Measurements from ENCODE around the gene MRPL55. TPM values are rescaled to one million over a fixed set of nuclear protein-coding genes. Genes with fewer than 3 reads are reported as not detected.

The MRPL55 gene
- total and polyA plus RNA-seq, 2 experiments from 2014 or later = 92.4 to 172 TPM

DNA sequence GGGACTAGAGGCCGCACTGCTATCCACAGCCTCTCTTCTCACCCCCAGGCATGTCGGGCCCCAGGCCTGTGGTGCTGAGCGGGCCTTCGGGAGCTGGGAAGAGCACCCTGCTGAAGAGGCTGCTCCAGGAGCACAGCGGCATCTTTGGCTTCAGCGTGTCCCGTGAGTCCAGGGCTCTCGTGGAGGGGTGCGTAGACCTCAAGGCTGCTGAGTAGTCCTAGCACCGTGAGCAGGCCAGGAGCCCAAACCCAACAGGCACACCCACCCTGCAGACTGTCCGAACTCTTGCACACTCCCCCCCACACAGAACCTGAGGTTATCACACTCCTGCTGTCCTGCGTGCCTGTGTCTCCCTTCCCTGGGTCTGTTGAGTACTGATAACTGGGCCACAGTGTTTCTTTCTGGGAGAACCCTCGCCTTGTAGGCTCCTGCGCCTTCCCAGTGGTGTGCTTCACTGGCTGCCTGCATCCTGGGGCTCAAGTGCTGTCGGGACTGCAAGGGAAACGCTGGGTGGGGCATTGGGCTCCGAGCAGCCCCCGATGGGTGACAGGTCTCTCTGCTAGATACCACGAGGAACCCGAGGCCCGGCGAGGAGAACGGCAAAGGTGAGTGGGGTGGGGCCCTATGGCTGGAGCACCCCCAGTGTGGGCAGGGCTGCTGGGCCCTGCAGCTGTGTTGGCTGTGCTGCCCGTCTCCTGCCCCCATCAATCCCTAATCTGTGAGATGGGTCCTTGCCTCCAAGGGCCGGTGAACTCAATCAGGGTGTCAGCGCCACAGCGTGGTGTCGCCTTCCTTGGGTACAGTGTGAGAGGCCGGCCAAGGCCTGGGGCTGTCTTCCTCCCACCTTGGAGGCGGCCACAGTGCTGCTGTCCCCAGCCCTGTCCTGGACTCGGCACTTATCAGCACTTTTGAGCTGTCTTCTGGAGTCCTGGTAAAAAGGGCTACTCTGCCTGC is 36.6 kb upstream of the MRPL55 start:
- no peaks in the 10 kb centered on the region; the same call in 2 of the 3 replicates for H3K9me3 Mint-ChIP-seq
- Histone ChIP-seq H4K20me1 (replicated peaks; ENCODE audit: insufficient read depth) (no peaks in the 10 kb centered on the region), H3K27me3 (ENCODE audit: insufficient read depth) (no peaks in the 10 kb centered on the region), H3K27ac (ENCODE audit: low read depth) (no peak overlapping the region), H3K4me2 (no peak overlapping the region), H3K36me3 (ENCODE audit: insufficient read depth) (no peaks in the 10 kb centered on the region), H3K4me3 (no peak overlapping the region), H3K4me1 (ENCODE audit: insufficient read depth) (peaks cover 5% of the 10 kb centered on the region; the same call in 1 of the 2 replicates), H2AFZ (no peak overlapping the region), H3K79me2 (replicated peaks; ENCODE audit: insufficient read depth) (peaks cover 34% of the 10 kb centered on the region), H3K9me2 (ENCODE audit: insufficient read depth) (no peaks in the 10 kb centered on the region), H3F3A (replicated peaks; ENCODE audit: low read depth) (no peaks in the 10 kb centered on the region)
- H3K4me1 Mint-ChIP-seq = peaks cover 5% of the 10 kb centered on the region; the same call in 2 of the 3 replicates
- ATAC-seq = no peak
- H3K27ac Mint-ChIP-seq = no peak overlapping the region
- DNase-seq (ENCODE audit: low spot score) = no peak
- H3K27me3 Mint-ChIP-seq (ENCODE audit: insufficient read depth, low read depth, poor library complexity) = peaks cover 9% of the 10 kb centered on the region
- no peaks in the 10 kb centered on the region; the same call in 1 of the 3 replicates for H3K36me3 Mint-ChIP-seq (ENCODE audit: low read depth)
- no peak overlapping the region for H3K4me3 Mint-ChIP-seq
- TF ChIP-seq STAT1 (IDR thresholded peaks at IDR 0.05; ENCODE audit: unreplicated experiment) = no peak
- no peak for TF ChIP-seq JUNB (IDR thresholded peaks at IDR 0.05; ENCODE audit: unreplicated experiment)
- no peak for TF ChIP-seq NANOG (IDR thresholded peaks at IDR 0.05; ENCODE audit: borderline replicate concordance)
- no peak for TF ChIP-seq ZNF331 (CRISPR knock-in tag; IDR thresholded peaks at IDR 0.05; ENCODE audit: low read depth)
- TF ChIP-seq, protein P1, sequence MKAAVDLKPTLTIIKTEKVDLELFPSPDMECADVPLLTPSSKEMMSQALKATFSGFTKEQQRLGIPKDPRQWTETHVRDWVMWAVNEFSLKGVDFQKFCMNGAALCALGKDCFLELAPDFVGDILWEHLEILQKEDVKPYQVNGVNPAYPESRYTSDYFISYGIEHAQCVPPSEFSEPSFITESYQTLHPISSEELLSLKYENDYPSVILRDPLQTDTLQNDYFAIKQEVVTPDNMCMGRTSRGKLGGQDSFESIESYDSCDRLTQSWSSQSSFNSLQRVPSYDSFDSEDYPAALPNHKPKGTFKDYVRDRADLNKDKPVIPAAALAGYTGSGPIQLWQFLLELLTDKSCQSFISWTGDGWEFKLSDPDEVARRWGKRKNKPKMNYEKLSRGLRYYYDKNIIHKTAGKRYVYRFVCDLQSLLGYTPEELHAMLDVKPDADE (IDR thresholded peaks at IDR 0.05) = no peak

DNA sequence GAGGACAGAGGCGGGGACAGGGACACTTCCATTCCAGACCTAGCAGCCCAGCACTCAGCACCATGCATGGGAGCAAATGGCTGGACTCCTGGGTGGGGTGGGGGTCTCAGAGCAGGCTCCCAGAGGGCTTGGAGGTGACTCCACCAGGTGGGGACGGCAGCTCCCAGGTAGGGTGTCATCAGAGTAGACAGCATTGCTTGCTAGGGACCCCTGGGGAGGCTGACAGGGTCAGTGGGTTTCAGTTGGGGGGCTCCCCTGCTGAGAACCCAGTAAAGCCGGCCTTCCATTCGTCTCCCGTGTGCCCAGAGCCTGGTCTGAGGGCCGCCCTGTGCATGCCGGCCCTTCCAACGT is 35.9 kb upstream of the MRPL55 start:
- Histone ChIP-seq H3K9me2 (ENCODE audit: insufficient read depth) (no peaks in the 10 kb centered on the region), H3K4me2 (no peak overlapping the region), H3F3A (replicated peaks; ENCODE audit: low read depth) (no peaks in the 10 kb centered on the region), H4K20me1 (replicated peaks; ENCODE audit: insufficient read depth) (no peaks in the 10 kb centered on the region), H3K36me3 (ENCODE audit: insufficient read depth) (no peaks in the 10 kb centered on the region), H3K27me3 (ENCODE audit: insufficient read depth) (no peaks in the 10 kb centered on the region), H3K4me1 (ENCODE audit: insufficient read depth) (peaks cover 5% of the 10 kb centered on the region; the same call in 1 of the 2 replicates), H3K79me2 (replicated peaks; ENCODE audit: insufficient read depth) (peaks cover 34% of the 10 kb centered on the region), H3K4me3 (no peak overlapping the region), H2AFZ (no peak overlapping the region), H3K27ac (ENCODE audit: low read depth) (no peak overlapping the region)
- Mint-ChIP-seq H3K27ac (no peak overlapping the region), H3K4me3 (no peak overlapping the region), H3K27me3 (ENCODE audit: insufficient read depth, low read depth, poor library complexity) (peaks cover 9% of the 10 kb centered on the region), H3K36me3 (ENCODE audit: low read depth) (no peaks in the 10 kb centered on the region; the same call in 1 of the 3 replicates), H3K9me3 (no peaks in the 10 kb centered on the region; the same call in 2 of the 3 replicates), H3K4me1 (peaks cover 5% of the 10 kb centered on the region; the same call in 2 of the 3 replicates)
- ATAC-seq (no peak), DNase-seq (ENCODE audit: low spot score) (no peak)
- TF ChIP-seq EZH2 (IDR thresholded peaks at IDR 0.05; ENCODE audit: low read depth, unreplicated experiment) (no peak), STAT1 (IDR thresholded peaks at IDR 0.05; ENCODE audit: unreplicated experiment) (no peak), ZNF331 (CRISPR knock-in tag; IDR thresholded peaks at IDR 0.05; ENCODE audit: low read depth) (no peak), CREB1 (CRISPR knock-in tag; IDR thresholded peaks at IDR 0.05; ENCODE audit: low read depth) (no peak), POLR2AphosphoS5 (IDR thresholded peaks at IDR 0.05; ENCODE audit: low read depth) (no peak), ZNF114 (CRISPR knock-in tag; IDR thresholded peaks at IDR 0.05) (no peak), NANOG (IDR thresholded peaks at IDR 0.05; ENCODE audit: borderline replicate concordance) (no peak)
- TF ChIP-seq, protein P2, sequence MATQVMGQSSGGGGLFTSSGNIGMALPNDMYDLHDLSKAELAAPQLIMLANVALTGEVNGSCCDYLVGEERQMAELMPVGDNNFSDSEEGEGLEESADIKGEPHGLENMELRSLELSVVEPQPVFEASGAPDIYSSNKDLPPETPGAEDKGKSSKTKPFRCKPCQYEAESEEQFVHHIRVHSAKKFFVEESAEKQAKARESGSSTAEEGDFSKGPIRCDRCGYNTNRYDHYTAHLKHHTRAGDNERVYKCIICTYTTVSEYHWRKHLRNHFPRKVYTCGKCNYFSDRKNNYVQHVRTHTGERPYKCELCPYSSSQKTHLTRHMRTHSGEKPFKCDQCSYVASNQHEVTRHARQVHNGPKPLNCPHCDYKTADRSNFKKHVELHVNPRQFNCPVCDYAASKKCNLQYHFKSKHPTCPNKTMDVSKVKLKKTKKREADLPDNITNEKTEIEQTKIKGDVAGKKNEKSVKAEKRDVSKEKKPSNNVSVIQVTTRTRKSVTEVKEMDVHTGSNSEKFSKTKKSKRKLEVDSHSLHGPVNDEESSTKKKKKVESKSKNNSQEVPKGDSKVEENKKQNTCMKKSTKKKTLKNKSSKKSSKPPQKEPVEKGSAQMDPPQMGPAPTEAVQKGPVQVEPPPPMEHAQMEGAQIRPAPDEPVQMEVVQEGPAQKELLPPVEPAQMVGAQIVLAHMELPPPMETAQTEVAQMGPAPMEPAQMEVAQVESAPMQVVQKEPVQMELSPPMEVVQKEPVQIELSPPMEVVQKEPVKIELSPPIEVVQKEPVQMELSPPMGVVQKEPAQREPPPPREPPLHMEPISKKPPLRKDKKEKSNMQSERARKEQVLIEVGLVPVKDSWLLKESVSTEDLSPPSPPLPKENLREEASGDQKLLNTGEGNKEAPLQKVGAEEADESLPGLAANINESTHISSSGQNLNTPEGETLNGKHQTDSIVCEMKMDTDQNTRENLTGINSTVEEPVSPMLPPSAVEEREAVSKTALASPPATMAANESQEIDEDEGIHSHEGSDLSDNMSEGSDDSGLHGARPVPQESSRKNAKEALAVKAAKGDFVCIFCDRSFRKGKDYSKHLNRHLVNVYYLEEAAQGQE (IDR thresholded peaks at IDR 0.05; ENCODE audit: unreplicated experiment) = no peak
- TF ChIP-seq, protein P3, sequence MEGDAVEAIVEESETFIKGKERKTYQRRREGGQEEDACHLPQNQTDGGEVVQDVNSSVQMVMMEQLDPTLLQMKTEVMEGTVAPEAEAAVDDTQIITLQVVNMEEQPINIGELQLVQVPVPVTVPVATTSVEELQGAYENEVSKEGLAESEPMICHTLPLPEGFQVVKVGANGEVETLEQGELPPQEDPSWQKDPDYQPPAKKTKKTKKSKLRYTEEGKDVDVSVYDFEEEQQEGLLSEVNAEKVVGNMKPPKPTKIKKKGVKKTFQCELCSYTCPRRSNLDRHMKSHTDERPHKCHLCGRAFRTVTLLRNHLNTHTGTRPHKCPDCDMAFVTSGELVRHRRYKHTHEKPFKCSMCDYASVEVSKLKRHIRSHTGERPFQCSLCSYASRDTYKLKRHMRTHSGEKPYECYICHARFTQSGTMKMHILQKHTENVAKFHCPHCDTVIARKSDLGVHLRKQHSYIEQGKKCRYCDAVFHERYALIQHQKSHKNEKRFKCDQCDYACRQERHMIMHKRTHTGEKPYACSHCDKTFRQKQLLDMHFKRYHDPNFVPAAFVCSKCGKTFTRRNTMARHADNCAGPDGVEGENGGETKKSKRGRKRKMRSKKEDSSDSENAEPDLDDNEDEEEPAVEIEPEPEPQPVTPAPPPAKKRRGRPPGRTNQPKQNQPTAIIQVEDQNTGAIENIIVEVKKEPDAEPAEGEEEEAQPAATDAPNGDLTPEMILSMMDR (conservative IDR thresholded peaks at IDR 0.05; ENCODE audit: low read depth in 2 of 2) = no peak

Data from GM23338 (cell line).